Measurements from ENCODE around the gene ACTL6B. TPM values are rescaled to one million over a fixed set of nuclear protein-coding genes. Genes with fewer than 3 reads are reported as not detected.

The ACTL6B gene
- total RNA-seq, 1 experiment from 2014 or later = not detected

- Mint-ChIP-seq H3K27me3 (ENCODE audit: insufficient read depth, unreplicated experiment) (no peaks in the 10 kb centered on the region), H3K27ac (ENCODE audit: unreplicated experiment) (no peak overlapping the region)
Observed at GRCh38 chr7:100598425-100598824, 57.8 kb downstream of the ACTL6B start.

GRCh38 chr7:100595188-100595587 lies 61.1 kb downstream of the ACTL6B start:
- Histone ChIP-seq H3K4me1 (no peaks in the 10 kb centered on the region), H3K36me3 (ENCODE audit: control insufficient read depth, insufficient read depth, low read length) (no peaks in the 10 kb centered on the region), H3K9me3 (no peaks in the 10 kb centered on the region), H3K4me3 (ENCODE audit: low read depth, low read length) (no peak overlapping the region), H3K27me3 (replicated peaks; ENCODE audit: control insufficient read depth, insufficient read depth, low read length) (no peaks in the 10 kb centered on the region)
- Mint-ChIP-seq H3K27ac (ENCODE audit: unreplicated experiment) (no peak overlapping the region), H3K36me3 (ENCODE audit: insufficient read depth, unreplicated experiment) (peaks cover 15% of the 10 kb centered on the region), H3K9me3 (ENCODE audit: unreplicated experiment) (no peaks in the 10 kb centered on the region), H3K4me1 (ENCODE audit: low read depth, unreplicated experiment) (no peaks in the 10 kb centered on the region), H3K27me3 (ENCODE audit: insufficient read depth, unreplicated experiment) (no peaks in the 10 kb centered on the region), H3K4me3 (ENCODE audit: unreplicated experiment) (no peak overlapping the region)
- DNase-seq = no peak
- TF ChIP-seq CTCF (IDR thresholded peaks at IDR 0.05; ENCODE audit: insufficient read depth in 1 of 2, low read depth in 1 of 2, low read length in 1 of 2, severe bottlenecking in 1 of 2, unreplicated experiment in 1 of 2) = no peak
- intact Hi-C loops (cut with micrococcal nuclease; ENCODE audit: unreplicated experiment) = no loop called here
- BruUV-seq (replicated peaks) = no TSS peak
- CTCF ChIA-PET = no interaction called here
- POLR2A ChIA-PET = interaction anchor here (1.0 kb wide), 1 partner anchor 9 kb away, joined by 4 read pairs; the partner anchor contains the start of genes FBXO24 and LRCH4

More at GRCh38 chr7:100598425-100598824, 57.8 kb downstream of the ACTL6B start:
- Mint-ChIP-seq H3K4me1 (ENCODE audit: low read depth, unreplicated experiment) (no peaks in the 10 kb centered on the region), H3K36me3 (ENCODE audit: insufficient read depth, unreplicated experiment) (peaks cover 6% of the 10 kb centered on the region), H3K4me3 (ENCODE audit: unreplicated experiment) (no peak overlapping the region), H3K9me3 (ENCODE audit: unreplicated experiment) (no peaks in the 10 kb centered on the region)
- POLR2A ChIA-PET = interaction anchor here (0.8 to 1.1 kb wide), 2 partner anchors 12 to 14 kb away, joined by 3 read pairs; partner anchors contain the start of genes FBXO24 and MOSPD3
- CTCF ChIA-PET = no interaction called here
- no peak for DNase-seq
- no TSS peak for BruUV-seq (replicated peaks)
- H3K4me3 ChIP-seq (ENCODE audit: low read depth, low read length) = no peak overlapping the region
- H3K27me3 ChIP-seq (replicated peaks; ENCODE audit: control insufficient read depth, insufficient read depth, low read length) = no peaks in the 10 kb centered on the region
- H3K36me3 ChIP-seq (ENCODE audit: control insufficient read depth, insufficient read depth, low read length) = no peaks in the 10 kb centered on the region
- no peak for TF ChIP-seq CTCF (IDR thresholded peaks at IDR 0.05; ENCODE audit: insufficient read depth in 1 of 2, low read depth in 1 of 2, low read length in 1 of 2, severe bottlenecking in 1 of 2, unreplicated experiment in 1 of 2)
- intact Hi-C loops (cut with micrococcal nuclease; ENCODE audit: unreplicated experiment) = no loop called here
- peaks cover 12% of the 10 kb centered on the region for H3K4me1 ChIP-seq
- H3K9me3 ChIP-seq = no peaks in the 10 kb centered on the region

Other genes with a start within 250 kb of the ACTL6B start
- gene ZCWPW1, start 227.7 kb downstream of the ACTL6B start, total RNA-seq (2022) = 3.4 and 4.4 TPM in 2 replicates
- gene MEPCE, start 226.6 kb downstream of the ACTL6B start, total RNA-seq (2022) = 41.0 and 43.3 TPM in 2 replicates
- gene PPP1R35, start 220.0 kb downstream of the ACTL6B start, total RNA-seq (2022) = 38.3 and 39.5 TPM in 2 replicates
- 0.41 and 0.84 TPM in 2 replicates for gene SPACDR, start 192.2 kb downstream of the ACTL6B start, total RNA-seq (2022)
- gene TSC22D4, start 177.2 kb downstream of the ACTL6B start, total RNA-seq (2022) = 27.2 and 32.0 TPM in 2 replicates
- 1.3 and 1.7 TPM in 2 replicates for gene NYAP1, start 172.5 kb downstream of the ACTL6B start, total RNA-seq (2022)
- 58.5 and 60.7 TPM in 2 replicates for gene AGFG2, start 117.2 kb downstream of the ACTL6B start, total RNA-seq (2022)
- gene SAP25, start 82.5 kb downstream of the ACTL6B start, total RNA-seq (2022) = 1.9 and 2.0 TPM in 2 replicates
- 69.5 and 71.4 TPM in 2 replicates for gene LRCH4, start 70.3 kb downstream of the ACTL6B start, total RNA-seq (2022)
- gene FBXO24, start 70.1 kb downstream of the ACTL6B start, total RNA-seq (2022) = 1.4 and 1.5 TPM in 2 replicates
- gene PCOLCE, start 54.1 kb downstream of the ACTL6B start, total RNA-seq (2022) = 10.4 and 12.9 TPM in 2 replicates
- 24.6 and 24.7 TPM in 2 replicates for gene MOSPD3, start 43.9 kb downstream of the ACTL6B start, total RNA-seq (2022)
- 8.1 and 9.7 TPM in 2 replicates for gene TFR2, start 14.9 kb downstream of the ACTL6B start, total RNA-seq (2022)
- 200 and 216 TPM in 2 replicates for gene GNB2, start 17.3 kb upstream of the ACTL6B start, total RNA-seq (2022)
- 53.1 and 54.9 TPM in 2 replicates for gene GIGYF1, start 37.8 kb upstream of the ACTL6B start, total RNA-seq (2022)
- gene POP7, start 49.7 kb upstream of the ACTL6B start, total RNA-seq (2022) = 65.7 and 66.9 TPM in 2 replicates
- gene EPO, start 64.0 kb upstream of the ACTL6B start, total RNA-seq (2022) = 0.72 and 1.1 TPM in 2 replicates
- gene ZAN, start 77.1 kb upstream of the ACTL6B start, total RNA-seq (2022) = not detected in 2 replicates
- 112 and 117 TPM in 2 replicates for gene EPHB4, start 171.1 kb upstream of the ACTL6B start, total RNA-seq (2022)
- gene SLC12A9, start 196.3 kb upstream of the ACTL6B start, total RNA-seq (2022) = 59.0 and 60.7 TPM in 2 replicates
- gene TRIP6, start 210.9 kb upstream of the ACTL6B start, total RNA-seq (2022) = 66.6 and 75.5 TPM in 2 replicates
- 211 and 243 TPM in 2 replicates for gene SRRT, start 218.7 kb upstream of the ACTL6B start, total RNA-seq (2022)
- gene UFSP1, start 233.3 kb upstream of the ACTL6B start, total RNA-seq (2022) = 4.6 and 5.3 TPM in 2 replicates
- 16.5 and 19.0 TPM in 2 replicates for gene ACHE, start 239.4 kb upstream of the ACTL6B start, total RNA-seq (2022)

Data from Caco-2 (cell line).